Panc1 (cell line): ENCODE results near the gene TULP3. TPM values are rescaled to one million over a fixed set of nuclear protein-coding genes. Genes with fewer than 3 reads are reported as not detected.

Experiments used
- ATAC-seq: fragments of 200-7000 bp; cut with Tn5 transposase; 2 replicates; pipeline ENCODE4 v1.9.1; 2020; ENCODE audit warnings: mild to moderate bottlenecking, moderate library complexity
- BruUV-seq: library from RNA; stranded (reverse); fragments of 400-500 nt; replicated peaks from 2 replicates; lab custom pipeline; 2021; lab: Mats Ljungman, UMichigan
- CTCF ChIA-PET: fragments of 300-600 bp; sonication (Branson Sonifier 250); formaldehyde crosslinking; loops from one replicate; lab custom pipeline; 2022; ENCODE audit warnings: antibody characterized with exemption; lab: Charles Lee
- POLR2A ChIA-PET: fragments of 300-600 bp; sonication (Branson Sonifier 250); formaldehyde crosslinking; loops from one replicate; lab custom pipeline; 2022; ENCODE audit warnings: antibody characterized with exemption; lab: Charles Lee
- DNase-seq: peaks from one replicate; pipeline ENCODE4 v3.0.0-alpha.2; 2010; ENCODE audit warnings: low read depth, low spot score
- H3K27ac ChIP-seq: 2 replicates; pipeline ENCODE4 v1.5.1; 2011; ENCODE audit warnings: mild to moderate bottlenecking, low read length, inconsistent platforms
- H3K27me3 ChIP-seq: fragments of 200-500 bp; sonication (Bioruptor generic); 2 replicates; pipeline ENCODE4 v1.6.0; 2014; ENCODE audit warnings: low read length, inconsistent platforms; ENCODE audit not compliant: control insufficient read depth, insufficient read depth
- H3K36me3 ChIP-seq: fragments of 200-500 bp; sonication (Bioruptor generic); 2 replicates; pipeline ENCODE4 v1.5.1; 2014; ENCODE audit warnings: inconsistent platforms, mild to moderate bottlenecking, low read length, moderate library complexity; ENCODE audit not compliant: control insufficient read depth, insufficient read depth
- H3K4me1 ChIP-seq: 2 replicates; pipeline ENCODE4 v1.5.1; 2011; ENCODE audit warnings: inconsistent platforms, mild to moderate bottlenecking, low read length, moderate library complexity; ENCODE audit not compliant: control insufficient read depth, insufficient read depth
- H3K4me3 ChIP-seq, 2 experiments: 2 replicates each; pipeline ENCODE4 v1.5.1; 2011 to 2012; ENCODE audit warnings: low read depth in 2 of 2, low read length in 2 of 2, mild to moderate bottlenecking in 2 of 2, inconsistent platforms in 1 of 2, moderate library complexity in 1 of 2
- H3K9me3 ChIP-seq: fragments of 200-500 bp; sonication (Bioruptor generic); 2 replicates; pipeline ENCODE4 v1.5.1; 2014; ENCODE audit warnings: low read depth, mild to moderate bottlenecking, inconsistent platforms, low read length, moderate library complexity; ENCODE audit not compliant: control insufficient read depth, insufficient read depth
- POLR2AphosphoS5 ChIP-seq: IDR thresholded peaks from 2 replicates; pipeline ENCODE4 v1.6.1; 2012; ENCODE audit warnings: mild to moderate bottlenecking, low read depth, low read length, moderate library complexity
- SIN3A ChIP-seq: IDR thresholded peaks from 2 replicates; pipeline ENCODE4 v1.6.1; 2012; ENCODE audit warnings: low read depth, mild to moderate bottlenecking, low read length, moderate library complexity, borderline replicate concordance; ENCODE audit not compliant: insufficient read depth
- TCF7L2 ChIP-seq: IDR thresholded peaks from 2 replicates; pipeline ENCODE4 v1.6.1; 2011; ENCODE audit warnings: mild to moderate bottlenecking, low read depth, low read length, inconsistent platforms
- in situ Hi-C: cut with HindIII; loops from 2 replicates; pipeline ENCODE4 v1.10.0; 2016; ENCODE audit warnings: low sequenced_read_pairs, low pct_unique_long_range_greater_than_20kb
- intact Hi-C: fragments of 100-400 bp; cut with micrococcal nuclease; formaldehyde crosslinking; loops from one replicate; pipeline ENCODE4 v1.10.0; 2022; ENCODE audit not compliant: unreplicated experiment
- total RNA-seq: library from RNA; stranded (reverse); gene quantifications from one replicate; pipeline ENCODE4 v1.2.1, GENCODE V29; 2021; ENCODE audit not compliant: unreplicated experiment
- TF ChIP-seq, protein P1 (sequence below): fragments of 450-650 bp; IDR thresholded peaks from 2 replicates; pipeline ENCODE4 v1.5.1; 2017; ENCODE audit warnings: mild to moderate bottlenecking
- TF ChIP-seq, protein P2 (sequence below), 2 experiments: IDR thresholded peaks; 2 replicates each; pipeline ENCODE4 v1.6.1; 2011 to 2012; ENCODE audit warnings: low read depth in 2 of 2, control low read depth in 1 of 2, low read length in 1 of 2, mild to moderate bottlenecking in 1 of 2, moderate library complexity in 1 of 2; ENCODE audit not compliant: insufficient read depth in 1 of 2

The TULP3 gene
- total RNA-seq, 1 experiment from 2014 or later, result 29.3 TPM

DNA sequence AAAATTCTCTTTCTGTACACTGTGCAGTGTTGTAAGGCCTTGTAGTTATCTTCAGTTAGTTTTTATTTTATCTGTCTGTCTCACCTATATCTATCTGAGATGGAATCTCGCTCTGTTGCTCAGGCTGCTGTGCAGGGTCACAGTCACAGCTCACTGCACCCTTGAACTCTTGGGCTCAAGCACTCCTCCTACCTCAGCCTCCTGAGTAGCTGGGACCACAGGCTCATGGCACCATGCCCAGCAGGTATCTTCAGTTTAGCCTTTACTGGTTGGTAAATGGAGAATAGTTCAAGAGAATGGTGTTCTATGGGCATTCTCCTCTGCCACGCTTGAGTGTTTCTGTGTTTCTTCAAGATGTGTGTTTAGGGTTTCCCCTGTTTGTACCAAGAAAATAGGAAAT is 13.6 kb downstream of the TULP3 start:
- BruUV-seq, result no TSS peak
- Histone ChIP-seq H3K27me3 (no peaks in the 10 kb centered on the region), H3K36me3 (no peaks in the 10 kb centered on the region), H3K4me3 (no peak overlapping the region), H3K4me1 (peaks cover 22% of the 10 kb centered on the region), H3K27ac (0 out of 2 replicates have a peak overlapping the region, but pooled peaks have one; percentile 34), H3K9me3 (no peaks in the 10 kb centered on the region)
- no peak; the same call in 1 of the 2 replicates for ATAC-seq
- DNase-seq, result no peak
- TF ChIP-seq POLR2AphosphoS5 (no peak), TCF7L2 (no peak), SIN3A (no peak)
- TF ChIP-seq, protein P1, sequence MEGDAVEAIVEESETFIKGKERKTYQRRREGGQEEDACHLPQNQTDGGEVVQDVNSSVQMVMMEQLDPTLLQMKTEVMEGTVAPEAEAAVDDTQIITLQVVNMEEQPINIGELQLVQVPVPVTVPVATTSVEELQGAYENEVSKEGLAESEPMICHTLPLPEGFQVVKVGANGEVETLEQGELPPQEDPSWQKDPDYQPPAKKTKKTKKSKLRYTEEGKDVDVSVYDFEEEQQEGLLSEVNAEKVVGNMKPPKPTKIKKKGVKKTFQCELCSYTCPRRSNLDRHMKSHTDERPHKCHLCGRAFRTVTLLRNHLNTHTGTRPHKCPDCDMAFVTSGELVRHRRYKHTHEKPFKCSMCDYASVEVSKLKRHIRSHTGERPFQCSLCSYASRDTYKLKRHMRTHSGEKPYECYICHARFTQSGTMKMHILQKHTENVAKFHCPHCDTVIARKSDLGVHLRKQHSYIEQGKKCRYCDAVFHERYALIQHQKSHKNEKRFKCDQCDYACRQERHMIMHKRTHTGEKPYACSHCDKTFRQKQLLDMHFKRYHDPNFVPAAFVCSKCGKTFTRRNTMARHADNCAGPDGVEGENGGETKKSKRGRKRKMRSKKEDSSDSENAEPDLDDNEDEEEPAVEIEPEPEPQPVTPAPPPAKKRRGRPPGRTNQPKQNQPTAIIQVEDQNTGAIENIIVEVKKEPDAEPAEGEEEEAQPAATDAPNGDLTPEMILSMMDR, result no peak
- TF ChIP-seq, protein P2, sequence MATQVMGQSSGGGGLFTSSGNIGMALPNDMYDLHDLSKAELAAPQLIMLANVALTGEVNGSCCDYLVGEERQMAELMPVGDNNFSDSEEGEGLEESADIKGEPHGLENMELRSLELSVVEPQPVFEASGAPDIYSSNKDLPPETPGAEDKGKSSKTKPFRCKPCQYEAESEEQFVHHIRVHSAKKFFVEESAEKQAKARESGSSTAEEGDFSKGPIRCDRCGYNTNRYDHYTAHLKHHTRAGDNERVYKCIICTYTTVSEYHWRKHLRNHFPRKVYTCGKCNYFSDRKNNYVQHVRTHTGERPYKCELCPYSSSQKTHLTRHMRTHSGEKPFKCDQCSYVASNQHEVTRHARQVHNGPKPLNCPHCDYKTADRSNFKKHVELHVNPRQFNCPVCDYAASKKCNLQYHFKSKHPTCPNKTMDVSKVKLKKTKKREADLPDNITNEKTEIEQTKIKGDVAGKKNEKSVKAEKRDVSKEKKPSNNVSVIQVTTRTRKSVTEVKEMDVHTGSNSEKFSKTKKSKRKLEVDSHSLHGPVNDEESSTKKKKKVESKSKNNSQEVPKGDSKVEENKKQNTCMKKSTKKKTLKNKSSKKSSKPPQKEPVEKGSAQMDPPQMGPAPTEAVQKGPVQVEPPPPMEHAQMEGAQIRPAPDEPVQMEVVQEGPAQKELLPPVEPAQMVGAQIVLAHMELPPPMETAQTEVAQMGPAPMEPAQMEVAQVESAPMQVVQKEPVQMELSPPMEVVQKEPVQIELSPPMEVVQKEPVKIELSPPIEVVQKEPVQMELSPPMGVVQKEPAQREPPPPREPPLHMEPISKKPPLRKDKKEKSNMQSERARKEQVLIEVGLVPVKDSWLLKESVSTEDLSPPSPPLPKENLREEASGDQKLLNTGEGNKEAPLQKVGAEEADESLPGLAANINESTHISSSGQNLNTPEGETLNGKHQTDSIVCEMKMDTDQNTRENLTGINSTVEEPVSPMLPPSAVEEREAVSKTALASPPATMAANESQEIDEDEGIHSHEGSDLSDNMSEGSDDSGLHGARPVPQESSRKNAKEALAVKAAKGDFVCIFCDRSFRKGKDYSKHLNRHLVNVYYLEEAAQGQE (IDR thresholded peaks at IDR 0.05; ENCODE audit: insufficient read depth in 1 of 2, low read depth in 2 of 2, low read length in 1 of 2), result no peak
- intact Hi-C loops (no loop called here), in situ Hi-C loops (no loop called here)
- POLR2A ChIA-PET, result no interaction called here
- CTCF ChIA-PET, result no interaction called here

DNA sequence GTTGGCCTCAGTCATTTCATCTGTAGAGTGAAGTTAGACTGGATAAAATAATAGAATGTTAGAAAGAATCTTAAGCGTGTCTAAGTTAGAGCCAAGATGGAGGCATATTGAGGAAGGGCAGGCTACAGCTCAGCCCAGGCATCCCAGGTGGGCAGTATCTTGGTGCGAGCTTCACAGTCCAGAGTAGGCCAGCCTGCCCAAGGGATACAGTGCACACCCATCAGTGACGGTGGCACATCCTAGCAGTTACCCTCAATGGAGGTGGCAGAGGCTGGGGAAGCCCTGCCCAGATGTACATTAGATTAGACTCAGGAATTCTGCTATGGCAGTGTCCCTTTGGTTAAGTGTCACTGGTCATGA is 21.5 kb downstream of the TULP3 start:
- DNase-seq, result no peak
- Histone ChIP-seq H3K9me3 (no peaks in the 10 kb centered on the region), H3K27ac (peak overlapping the region; percentile 24; the same call in 1 of the 2 replicates), H3K27me3 (no peaks in the 10 kb centered on the region), H3K4me1 (no peaks in the 10 kb centered on the region; the same call in 1 of the 2 replicates), H3K36me3 (peaks cover 2% of the 10 kb centered on the region; the same call in 1 of the 2 replicates), H3K4me3 (no peak overlapping the region)
- ATAC-seq, result no peak
- intact Hi-C loops (no loop called here), in situ Hi-C loops (no loop called here)
- POLR2A ChIA-PET, result no interaction called here
- BruUV-seq, result TSS peak; percentile 9
- CTCF ChIA-PET, result no interaction called here
- TF ChIP-seq SIN3A, result no peak
- TF ChIP-seq, protein P1, result no peak
